Adrenal gland (tissue), 12 donors: ENCODE measurements around the gene UBE2R2. TPM values are rescaled to one million over a fixed set of nuclear protein-coding genes. Genes with fewer than 3 reads are reported as not detected.
"Not testable (repeated sequence)": the region's sequence is repeated elsewhere in the genome, so short reads cannot be mapped to it uniquely, and the experiment has no call there.

Experiments used
- DNase-seq, 7 donors: peaks; one replicate each; pipeline ENCODE4 v3.0.0-alpha.2; 2019 to 2020
- H3K27ac ChIP-seq, 5 donors: fragments of 200-600 bp; sonication (generic) in 4 of 5; 1 replicate in 3 of 5; 2 replicates in 2 of 5; pipeline versions ENCODE4 v1.5.1 to v1.8.0; 2016 to 2020; ENCODE audit warnings: mild to moderate bottlenecking in 1 of 5
- H3K27me3 ChIP-seq: fragments of 200-600 bp; 2 replicates; pipeline ENCODE4 v1.8.0; 2021
- H3K36me3 ChIP-seq, 2 donors: fragments of 200-600 bp; replicated peaks in 1 of 2; 1 replicate in 1 of 2; 2 replicates in 1 of 2; pipeline versions ENCODE4 v1.5.1 to v1.8.0; 2018 to 2022
- H3K4me1 ChIP-seq, 2 donors: fragments of 200-600 bp; replicated peaks in 1 of 2; 1 replicate in 1 of 2; 2 replicates in 1 of 2; pipeline versions ENCODE4 v1.5.1 to v1.8.0; 2018 to 2021
- H3K4me3 ChIP-seq, 4 donors: fragments of 200-600 bp; sonication (generic) in 3 of 4; one replicate each; pipeline ENCODE4 v1.5.1; 2016 to 2018
- H3K9me3 ChIP-seq, 3 donors: fragments of 200-600 bp; sonication (generic) in 1 of 3; replicated peaks in 1 of 3; 1 replicate in 2 of 3; 2 replicates in 1 of 3; pipeline versions ENCODE4 v1.5.1 to v1.8.0; 2016 to 2021
- CTCF ChIP-seq, 6 experiments: fragments of 450-650 bp in 4 of 6; fragments of 200-600 bp in 2 of 6; sonication (generic) in 1 of 6; IDR thresholded peaks; 1 replicate in 5 of 6; 2 replicates in 1 of 6; pipeline versions ENCODE4 v1.5.1 to v1.8.0; 2016 to 2021; ENCODE audit warnings: antibody characterized with exemption in 6 of 6, mild to moderate bottlenecking in 2 of 6, moderate library complexity in 1 of 6
- POLR2A ChIP-seq, 2 donors: fragments of 450-650 bp; IDR thresholded peaks; one replicate each; pipeline ENCODE4 v1.6.1; 2017; ENCODE audit warnings: antibody characterized with exemption in 2 of 2, mild to moderate bottlenecking in 2 of 2, moderate library complexity in 1 of 2
- WGBS, 4 donors: extraction: QIAGEN DNeasy Blood & Tissue Kit in 2 of 4; methylation state at CpG; one replicate each; pipeline versions ENCODE4 v1.1.5 to v1.1.7; 2013 to 2017; 5-methylcytosine and 5-hydroxymethylcytosine counted together
- intact Hi-C, 2 donors: fragments of 100-400 bp; cut with DNase I; formaldehyde crosslinking; loops; one replicate each; pipeline versions ENCODE4 v1.14.1 to v1.15.0; 2022 to 2023
- polyA plus RNA-seq, 3 donors: library from polyadenylated mRNA; stranded (reverse); fragments of 200-250 nt in 2 of 3; fragments of 350-450 nt in 1 of 3; fragmentation: Illumina TruSeq in 1 of 3; extraction: RNeasy Lipid Tissue Mini Kit (QIAGEN cat#74804) in 1 of 3; gene quantifications; one replicate each; pipeline ENCODE4 v1.2.3, GENCODE V29; 2013 to 2014
- total RNA-seq, 9 donors: library from RNA; depleted of rRNA in 4 of 9; stranded (reverse); fragments of >200 nt in 4 of 9; fragments of 120-200 nt in 1 of 9; fragmentation: NEBNext Ultra II Directional in 1 of 9; extraction: Animal tissue kit (Norgen Biotek cat#: 25700) in 1 of 9; gene quantifications; one replicate each; pipeline versions ENCODE4 v1.1.0 to v1.2.4, GENCODE V29; 2013 to 2023
- donor health status: healthy with polysubstance abuse.
- donor health status: Bipolar disorder and iron deficiency.
- donor health status: DM: yes; HTN: yes; CAD: no.
- donor health status: DM: no; HTN: no; CAD: no.
- donor health status: DM: no; HTN: no; CAD: no.
- donor health status: DM: yes; HTN: yes; CAD: no.

UBE2R2 gene
- total and polyA plus RNA-seq, 12 donors = 12.8 to 46.7 (median 26.9) TPM

- no peaks in the 10 kb centered on the region for H3K9me3 ChIP-seq
- no peaks in the 10 kb centered on the region for H3K27me3 ChIP-seq
- no peaks in the 10 kb centered on the region for H3K4me1 ChIP-seq
- no peak for DNase-seq
- H3K4me3 ChIP-seq = no peak overlapping the region
- H3K27ac ChIP-seq = no peak overlapping the region
- TF ChIP-seq POLR2A (IDR thresholded peaks at IDR 0.05) (no peak), CTCF (IDR thresholded peaks at IDR 0.05) (no peak)
- H3K36me3 ChIP-seq = peaks cover 0 to 14% of the 10 kb centered on the region in 2 donors
- 86 to 100% (median 94%) methylated on average over 1 of the region's 1 CpG for WGBS, 4 donors
- intact Hi-C loops = no loop called here
These were observed 133.4 kb downstream of the UBE2R2 start for GRCh38 chr9:33950371-33950770.

- Histone ChIP-seq H3K4me1 (no peaks in the 10 kb centered on the region), H3K36me3 (peaks cover 0 to 26% of the 10 kb centered on the region in 2 donors), H3K4me3 (no peak overlapping the region), H3K27ac (no peak overlapping the region), H3K9me3 (no peaks in the 10 kb centered on the region), H3K27me3 (no peaks in the 10 kb centered on the region)
- DNase-seq = no peak
- TF ChIP-seq POLR2A (IDR thresholded peaks at IDR 0.05) (no peak), CTCF (IDR thresholded peaks at IDR 0.05) (no peak)
- WGBS, 4 donors = 70 to 80% (median 74%) methylated on average over 2 of the region's 2 CpGs
- intact Hi-C loops = no loop called here
These were observed 135.1 kb downstream of the UBE2R2 start for GRCh38 chr9:33952066-33952465.

- intact Hi-C loops = no loop called here
- no peak for DNase-seq
- Histone ChIP-seq H3K9me3 (no peaks in the 10 kb centered on the region), H3K27ac (no peak overlapping the region), H3K36me3 (peaks cover 0 to 26% of the 10 kb centered on the region in 2 donors), H3K4me3 (no peak overlapping the region), H3K27me3 (no peaks in the 10 kb centered on the region), H3K4me1 (no peaks in the 10 kb centered on the region)
- no peak for TF ChIP-seq POLR2A (IDR thresholded peaks at IDR 0.05)
- no peak for TF ChIP-seq CTCF (IDR thresholded peaks at IDR 0.05)
- 95 to 98% (median 97%) methylated on average over 4 of the region's 4 CpGs for WGBS, 4 donors
These were observed 139.6 kb downstream of the UBE2R2 start for GRCh38 chr9:33956544-33956943.

GRCh38 chr9:33959725-33960124 is 142.8 kb downstream of the UBE2R2 start:
- no peak for DNase-seq
- H3K27me3 ChIP-seq = no peaks in the 10 kb centered on the region
- intact Hi-C loops = no loop called here
- 78 to 95% (median 85%) methylated on average over 2 of the region's 2 CpGs for WGBS, 4 donors
- H3K9me3 ChIP-seq = no peaks in the 10 kb centered on the region
- no peak overlapping the region for H3K4me3 ChIP-seq
- H3K27ac ChIP-seq = no peak overlapping the region
- H3K4me1 ChIP-seq = no peaks in the 10 kb centered on the region
- peaks cover 0 to 11% of the 10 kb centered on the region in 2 donors for H3K36me3 ChIP-seq
- no peak for TF ChIP-seq CTCF (IDR thresholded peaks at IDR 0.05)

- H3K9me3 ChIP-seq, DNase-seq, H3K4me1 ChIP-seq, H3K36me3 ChIP-seq, intact Hi-C loops, H3K4me3 ChIP-seq, H3K27ac ChIP-seq, H3K27me3 ChIP-seq: not testable (repeated sequence)
- WGBS, 4 donors = 93 to 98% (median 94%) methylated on average over 7 of the region's 7 CpGs
These were observed 145.5 kb downstream of the UBE2R2 start for GRCh38 chr9:33962468-33962867.
